Adrenal gland (tissue), 12 donors: ENCODE data around the gene UBN1. TPM values are rescaled to one million over a fixed set of nuclear protein-coding genes. Genes with fewer than 3 reads are reported as not detected.

Experiments
- DNase-seq, 7 donors: peaks; one replicate each; pipeline ENCODE4 v3.0.0-alpha.2; 2019 to 2020
- H3K27ac ChIP-seq, 5 donors: fragments of 200-600 bp; sonication (generic) in 4 of 5; 1 replicate in 3 of 5; 2 replicates in 2 of 5; pipeline versions ENCODE4 v1.5.1 to v1.8.0; 2016 to 2020; ENCODE audit warnings: mild to moderate bottlenecking in 1 of 5
- H3K27me3 ChIP-seq: fragments of 200-600 bp; 2 replicates; pipeline ENCODE4 v1.8.0; 2021
- H3K36me3 ChIP-seq, 2 donors: fragments of 200-600 bp; replicated peaks in 1 of 2; 1 replicate in 1 of 2; 2 replicates in 1 of 2; pipeline versions ENCODE4 v1.5.1 to v1.8.0; 2018 to 2022
- H3K4me1 ChIP-seq, 2 donors: fragments of 200-600 bp; replicated peaks in 1 of 2; 1 replicate in 1 of 2; 2 replicates in 1 of 2; pipeline versions ENCODE4 v1.5.1 to v1.8.0; 2018 to 2021
- H3K4me3 ChIP-seq, 4 donors: fragments of 200-600 bp; sonication (generic) in 3 of 4; one replicate each; pipeline ENCODE4 v1.5.1; 2016 to 2018
- H3K9me3 ChIP-seq, 3 donors: fragments of 200-600 bp; sonication (generic) in 1 of 3; replicated peaks in 1 of 3; 1 replicate in 2 of 3; 2 replicates in 1 of 3; pipeline versions ENCODE4 v1.5.1 to v1.8.0; 2016 to 2021
- CTCF ChIP-seq, 6 experiments: fragments of 450-650 bp in 4 of 6; fragments of 200-600 bp in 2 of 6; sonication (generic) in 1 of 6; IDR thresholded peaks; 1 replicate in 5 of 6; 2 replicates in 1 of 6; pipeline versions ENCODE4 v1.5.1 to v1.8.0; 2016 to 2021; ENCODE audit warnings: antibody characterized with exemption in 6 of 6, mild to moderate bottlenecking in 2 of 6, moderate library complexity in 1 of 6
- POLR2A ChIP-seq, 2 donors: fragments of 450-650 bp; IDR thresholded peaks; one replicate each; pipeline ENCODE4 v1.6.1; 2017; ENCODE audit warnings: antibody characterized with exemption in 2 of 2, mild to moderate bottlenecking in 2 of 2, moderate library complexity in 1 of 2
- WGBS, 4 donors: extraction: QIAGEN DNeasy Blood & Tissue Kit in 2 of 4; methylation state at CpG; one replicate each; pipeline versions ENCODE4 v1.1.5 to v1.1.7; 2013 to 2017; 5-methylcytosine and 5-hydroxymethylcytosine counted together
- intact Hi-C, 2 donors: fragments of 100-400 bp; cut with DNase I; formaldehyde crosslinking; loops; one replicate each; pipeline versions ENCODE4 v1.14.1 to v1.15.0; 2022 to 2023
- polyA plus RNA-seq, 3 donors: library from polyadenylated mRNA; stranded (reverse); fragments of 200-250 nt in 2 of 3; fragments of 350-450 nt in 1 of 3; fragmentation: Illumina TruSeq in 1 of 3; extraction: RNeasy Lipid Tissue Mini Kit (QIAGEN cat#74804) in 1 of 3; gene quantifications; one replicate each; pipeline ENCODE4 v1.2.3, GENCODE V29; 2013 to 2014
- total RNA-seq, 9 donors: library from RNA; depleted of rRNA in 4 of 9; stranded (reverse); fragments of >200 nt in 4 of 9; fragments of 120-200 nt in 1 of 9; fragmentation: NEBNext Ultra II Directional in 1 of 9; extraction: Animal tissue kit (Norgen Biotek cat#: 25700) in 1 of 9; gene quantifications; one replicate each; pipeline versions ENCODE4 v1.1.0 to v1.2.4, GENCODE V29; 2013 to 2023
- donor health status: healthy with polysubstance abuse.
- donor health status: Bipolar disorder and iron deficiency.
- donor health status: DM: yes; HTN: yes; CAD: no.
- donor health status: DM: no; HTN: no; CAD: no.
- donor health status: DM: no; HTN: no; CAD: no.
- donor health status: DM: yes; HTN: yes; CAD: no.

The UBN1 gene
- total and polyA plus RNA-seq, 12 donors: 5.9 to 60.8 (median 28.4) TPM

DNA sequence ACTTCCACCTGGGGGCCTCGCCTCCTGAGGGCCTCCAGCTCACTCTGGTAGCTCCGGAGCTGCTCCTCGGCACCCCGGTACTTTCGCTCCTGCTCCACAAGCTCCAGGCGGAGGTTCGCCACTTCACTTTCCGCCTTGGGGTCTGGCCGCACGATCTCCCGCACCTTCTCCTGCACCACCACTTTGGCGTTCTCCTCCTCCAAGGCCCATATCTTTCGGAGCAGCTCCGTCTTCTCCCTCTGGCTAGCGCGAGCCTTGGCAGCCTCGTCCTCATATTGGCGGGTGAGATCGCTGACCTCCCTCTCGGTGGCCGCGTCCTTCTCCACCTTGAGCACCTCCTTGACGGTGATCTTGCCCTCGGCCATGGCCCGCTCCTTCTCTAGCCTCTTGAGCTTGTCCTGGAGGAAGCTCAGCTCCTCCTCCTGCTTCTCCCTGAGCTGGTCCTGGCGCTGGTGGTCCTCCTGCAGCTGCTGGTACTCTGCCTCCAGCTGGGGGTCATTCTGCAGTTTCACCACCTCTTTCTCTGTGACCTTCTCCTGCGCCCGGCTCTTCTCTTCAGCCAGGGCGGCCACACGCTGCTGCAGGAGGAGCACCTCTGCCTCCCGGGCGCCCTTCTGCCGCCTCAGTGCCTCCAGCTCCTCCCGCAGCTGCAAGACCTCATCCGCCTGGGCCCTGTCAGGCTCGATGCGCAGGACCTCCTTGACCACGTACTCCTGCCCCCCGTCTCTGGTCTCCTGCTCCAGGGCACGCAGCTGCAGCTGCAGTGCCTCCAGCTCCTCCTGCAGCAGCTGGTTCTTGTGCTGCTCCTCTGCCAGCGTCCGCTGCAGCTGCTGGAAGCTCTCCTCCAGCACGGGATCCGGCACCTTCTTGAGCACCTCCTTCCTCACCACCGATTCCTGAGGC is 37.9 kb downstream of the UBN1 start:
- H3K36me3 ChIP-seq: peaks cover 0 to 69% of the 10 kb centered on the region in 2 donors
- no peaks in the 10 kb centered on the region for H3K27me3 ChIP-seq
- WGBS, 4 donors: 94 to 96% (median 96%) methylated on average over 45 of the region's 45 CpGs
- no peak overlapping the region for H3K27ac ChIP-seq
- no peaks in the 10 kb centered on the region for H3K9me3 ChIP-seq
- intact Hi-C loops: no loop called here
- TF ChIP-seq POLR2A (IDR thresholded peaks at IDR 0.05) (no peak), CTCF (IDR thresholded peaks at IDR 0.05) (no peak)
- no peak overlapping the region for H3K4me3 ChIP-seq
- no peak for DNase-seq
- peaks cover 0 to 12% of the 10 kb centered on the region in 2 donors for H3K4me1 ChIP-seq

- H3K27me3 ChIP-seq: no peaks in the 10 kb centered on the region
- peaks cover 0 to 60% of the 10 kb centered on the region in 2 donors for H3K36me3 ChIP-seq
- H3K9me3 ChIP-seq: no peaks in the 10 kb centered on the region
- no peak for TF ChIP-seq CTCF (IDR thresholded peaks at IDR 0.05)
- no peak overlapping the region for H3K4me3 ChIP-seq
- DNase-seq: no peak
- no peak overlapping the region for H3K27ac ChIP-seq
- H3K4me1 ChIP-seq: peaks cover 0 to 12% of the 10 kb centered on the region in 2 donors
- 94 to 98% (median 96%) methylated on average over 5 of the region's 5 CpGs for WGBS, 4 donors
- intact Hi-C loops: no loop called here
These were observed 38.9 kb downstream of the UBN1 start for GRCh38 chr16:4886151-4886550.

DNA sequence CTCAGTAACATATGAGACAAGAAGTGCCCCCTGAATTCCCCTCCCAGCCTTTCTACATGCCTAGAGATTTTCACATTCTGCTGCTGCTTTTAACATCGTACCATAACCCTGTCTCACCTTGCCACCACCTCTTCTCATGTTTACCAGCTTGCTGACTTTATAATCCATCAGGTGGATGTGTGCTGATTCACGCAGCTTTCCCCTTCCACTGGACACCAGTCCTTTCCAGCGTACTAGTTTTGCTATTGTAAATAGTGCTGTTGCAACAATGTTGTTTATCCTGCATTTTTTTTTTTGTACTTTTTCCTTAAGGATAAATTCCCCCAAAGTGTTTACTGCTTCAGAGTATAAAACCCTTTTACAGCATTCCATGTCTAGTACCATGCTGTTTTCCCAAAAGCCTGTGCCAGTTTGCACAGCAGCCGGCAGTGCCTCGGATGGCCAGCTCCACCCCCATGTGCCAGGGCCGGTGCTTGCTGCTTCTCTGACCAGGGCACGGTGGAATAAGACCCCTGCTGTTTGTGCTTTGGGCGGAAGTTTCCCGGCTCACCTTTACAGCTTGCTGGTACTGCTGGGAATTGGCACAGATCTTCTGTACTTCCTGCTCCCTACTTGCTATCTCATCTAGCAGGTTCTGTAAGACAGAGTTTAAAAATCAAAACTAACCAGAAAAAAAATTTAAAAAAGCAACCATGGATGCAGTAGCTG is 41.3 kb downstream of the UBN1 start:
- no peak for DNase-seq
- TF ChIP-seq POLR2A (IDR thresholded peaks at IDR 0.05) (no peak), CTCF (IDR thresholded peaks at IDR 0.05) (no peak)
- Histone ChIP-seq H3K4me3 (no peak overlapping the region), H3K27me3 (no peaks in the 10 kb centered on the region), H3K27ac (no peak overlapping the region), H3K4me1 (no peaks in the 10 kb centered on the region), H3K36me3 (peaks cover 0 to 41% of the 10 kb centered on the region in 2 donors), H3K9me3 (no peaks in the 10 kb centered on the region)
- 83 to 91% (median 86%) methylated on average over 9 of the region's 9 CpGs for WGBS, 4 donors
- intact Hi-C loops: no loop called here

- H3K36me3 ChIP-seq: peaks cover 0 to 27% of the 10 kb centered on the region in 2 donors
These were observed 42.7 kb downstream of the UBN1 start for GRCh38 chr16:4890026-4890425.

More at GRCh38 chr16:4890026-4890425, 42.7 kb downstream of the UBN1 start:
- H3K4me3 ChIP-seq: no peak overlapping the region
- H3K27ac ChIP-seq: no peak overlapping the region
- intact Hi-C loops: no loop called here
- no peaks in the 10 kb centered on the region for H3K27me3 ChIP-seq
- TF ChIP-seq CTCF (IDR thresholded peaks at IDR 0.05) (no peak), POLR2A (IDR thresholded peaks at IDR 0.05) (no peak)
- H3K9me3 ChIP-seq: no peaks in the 10 kb centered on the region
- no peak for DNase-seq
- H3K4me1 ChIP-seq: no peaks in the 10 kb centered on the region
- 50 to 88% (median 79%) methylated on average over 2 to 11 of the region's 11 CpGs for whole genome bisulfite sequencing, 4 donors
